Skin of body (tissue), 2 donors: ENCODE results near the gene INAFM1. TPM values are rescaled to one million over a fixed set of nuclear protein-coding genes. Genes with fewer than 3 reads are reported as not detected.
"Not testable (repeated sequence)": the region's sequence is repeated elsewhere in the genome, so short reads cannot be mapped to it uniquely, and the experiment has no call there.

Experiments
- DNase-seq: peaks from one replicate; lab custom pipeline; 2025; lab: John Stamatoyannopoulos, UW
- total RNA-seq: library from RNA; depleted of rRNA; stranded (reverse); fragments of >200 nt; gene quantifications from one replicate; pipeline ENCODE4 v1.2.3, GENCODE V29; 2014

The INAFM1 gene
- total RNA-seq, 1 donor from 2014 or later, result 3.1 TPM

DNA sequence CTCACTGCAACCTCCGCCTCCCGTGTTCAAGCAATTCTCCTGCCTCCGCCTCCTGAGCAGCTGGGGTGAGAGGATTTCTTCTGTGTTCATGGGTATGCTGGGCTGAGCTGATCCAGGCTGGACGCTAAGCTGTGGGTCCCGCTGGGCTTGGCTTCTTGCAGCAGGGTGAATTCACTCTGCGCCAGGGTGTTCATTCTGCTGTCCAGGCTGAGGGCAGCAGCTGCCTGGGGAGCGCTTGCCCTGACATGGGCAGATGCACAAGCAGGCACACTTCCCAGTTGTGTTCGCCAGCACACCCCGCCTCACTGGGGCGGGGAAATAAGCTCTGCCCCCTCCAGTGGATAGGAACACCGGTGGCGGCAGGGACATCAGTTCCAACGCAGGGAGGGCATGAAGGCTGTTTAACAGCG is 7.3 kb upstream of the INAFM1 start:
- no peak for DNase-seq

DNA sequence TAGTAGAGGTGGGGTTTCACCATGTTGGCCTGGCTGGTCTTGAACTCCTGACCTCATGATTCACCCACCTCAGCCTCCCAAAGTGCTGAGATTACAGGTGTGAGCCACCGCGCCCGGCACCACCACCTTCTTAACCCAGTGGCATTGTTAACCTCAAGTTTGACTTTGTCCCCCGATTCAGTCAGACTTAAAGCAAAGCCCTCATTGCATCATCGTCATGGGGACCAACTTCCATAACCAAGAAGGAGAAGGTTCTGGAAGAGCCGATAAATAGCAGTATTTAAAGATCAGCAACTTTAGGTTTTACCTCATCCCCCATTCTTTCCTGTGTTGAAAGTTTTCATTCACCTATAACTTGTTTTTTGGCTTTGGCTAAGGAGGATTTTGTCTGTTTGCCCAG is 6.7 kb upstream of the INAFM1 start:
- DNase-seq, result no peak

DNA sequence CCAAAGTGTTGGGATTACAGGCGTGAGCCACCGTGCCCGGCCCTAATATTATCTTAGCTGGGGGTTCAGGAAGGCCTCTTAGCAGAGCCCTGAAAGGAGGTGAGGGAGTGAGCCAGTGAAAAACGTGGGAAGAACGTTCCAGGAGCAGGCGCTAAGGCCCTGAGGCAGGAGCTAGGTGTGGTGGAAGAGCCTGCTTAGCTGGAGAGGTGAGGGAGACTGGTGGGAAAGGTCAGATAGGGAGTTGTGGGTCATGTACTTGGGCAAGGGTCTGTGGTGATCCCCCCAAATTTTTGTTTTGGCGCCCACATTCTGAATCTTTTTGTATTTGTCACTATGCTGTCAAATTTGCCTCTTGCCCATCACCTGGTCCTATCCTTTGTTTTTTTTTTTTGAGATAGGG is 5.1 kb upstream of the INAFM1 start:
- DNase-seq, result no peak

- no peak for DNase-seq
Measured at GRCh38 chr19:47270408-47270807, 4.3 kb upstream of the INAFM1 start.

GRCh38 chr19:47271949-47272348 is 2.7 kb upstream of the INAFM1 start:
- no peak for DNase-seq

DNA sequence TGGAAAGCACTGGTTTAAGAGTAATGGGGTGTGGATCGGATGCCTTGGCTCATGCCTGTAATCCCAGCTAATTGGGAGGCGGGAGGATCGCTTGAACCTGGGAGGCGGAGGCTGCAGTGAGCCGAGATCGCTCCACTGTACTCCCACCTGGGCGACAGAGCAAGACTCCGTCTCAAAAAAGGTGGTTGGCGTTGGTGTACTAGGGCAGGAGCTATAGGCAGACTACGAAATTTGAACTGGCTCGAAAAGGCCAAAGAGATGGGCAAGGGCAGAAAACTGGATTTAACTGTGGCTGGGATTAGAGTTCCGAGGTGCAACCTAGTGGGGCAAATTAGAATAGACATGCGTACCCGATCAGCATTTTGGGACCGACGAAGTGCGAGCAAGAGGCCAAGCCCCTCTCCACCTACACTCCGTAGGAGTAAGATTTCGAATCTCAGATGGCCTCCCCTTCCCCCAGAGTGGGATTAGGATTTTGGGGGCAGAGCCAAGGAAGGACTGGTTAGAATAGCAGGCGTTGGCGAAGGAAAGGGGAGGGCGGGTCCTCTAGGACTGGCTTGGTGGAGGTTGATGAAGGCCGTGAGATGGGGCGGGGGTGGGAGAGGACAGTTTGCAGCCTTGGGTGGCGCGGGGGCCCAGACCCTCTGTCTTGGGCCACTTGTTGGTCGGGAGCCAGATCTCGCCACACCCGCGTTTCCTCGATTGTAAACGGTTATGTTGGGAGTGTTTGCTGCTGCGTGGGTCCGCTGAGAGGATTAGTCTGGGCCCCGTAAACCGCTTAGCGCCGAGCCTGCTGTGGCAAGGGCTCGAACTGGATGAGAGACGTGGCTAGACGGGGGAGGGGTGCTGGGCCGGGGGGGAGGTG is 2.0 kb upstream of the INAFM1 start:
- peak; percentile 58 for DNase-seq

DNA sequence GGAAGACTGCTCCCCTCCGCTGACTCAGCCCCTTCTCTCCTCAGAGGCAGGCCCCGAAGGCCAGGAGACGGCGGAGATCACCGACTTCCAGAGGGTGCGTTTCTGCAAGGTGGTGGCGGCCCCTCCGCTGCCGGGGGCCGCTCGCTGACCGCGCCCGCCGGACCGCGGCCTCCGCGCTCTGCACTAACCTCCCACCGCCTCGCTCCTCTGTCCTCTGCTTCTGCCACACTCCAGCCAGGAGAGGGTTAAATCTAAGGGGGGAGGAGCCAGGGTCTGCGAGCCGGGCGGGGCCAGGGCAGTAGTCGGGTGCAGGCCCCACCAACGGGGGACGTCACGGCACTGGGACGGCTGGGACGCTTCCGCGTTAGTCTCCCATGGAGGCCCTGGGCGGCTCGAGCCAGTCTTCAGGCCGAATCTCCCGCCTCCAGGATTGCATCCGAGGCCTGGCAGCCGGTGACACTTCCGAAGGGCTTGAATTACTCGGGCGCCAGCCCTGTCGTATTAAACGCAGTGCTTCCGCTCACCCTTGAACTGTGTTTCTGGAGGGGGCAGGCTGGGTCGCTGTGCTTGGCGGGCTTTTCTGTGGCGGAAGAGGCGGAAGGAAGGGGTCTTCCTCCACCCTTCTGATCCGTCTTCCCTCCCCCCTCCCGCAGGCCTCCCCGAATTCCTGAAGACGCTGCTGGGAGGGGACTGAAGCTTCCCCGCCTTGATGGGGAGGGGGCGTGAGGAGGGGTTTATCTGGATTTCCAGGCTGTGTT is 1.2 kb upstream of the INAFM1 start:
- DNase-seq, result peak; percentile 90

- no peak for DNase-seq
Measured at GRCh38 chr19:47274891-47275761, 441 bp downstream of the INAFM1 start.

- peak; percentile 40 for DNase-seq
Measured at GRCh38 chr19:47275791-47276461, 1.2 kb downstream of the INAFM1 start.

DNA sequence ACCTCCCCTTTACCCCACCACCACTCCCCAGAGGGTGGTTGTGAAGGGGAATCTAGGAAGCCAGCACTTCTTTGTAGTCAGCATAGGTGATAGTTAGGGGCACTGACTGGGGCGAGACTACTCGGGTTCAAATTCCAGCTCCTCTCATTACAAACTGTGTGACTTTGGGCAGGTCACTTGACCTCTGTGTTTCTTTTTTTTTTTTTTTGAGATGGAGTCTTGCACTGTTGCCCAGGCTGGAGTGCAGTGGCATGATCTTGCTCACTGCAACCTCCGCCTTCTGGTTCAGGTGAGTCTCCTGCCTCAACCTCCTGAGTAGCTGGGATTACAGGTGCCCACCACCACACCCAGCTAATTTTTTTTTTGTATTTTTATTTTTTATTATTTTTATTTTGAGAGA is 1.8 kb downstream of the INAFM1 start:
- not testable (repeated sequence) for DNase-seq

DNA sequence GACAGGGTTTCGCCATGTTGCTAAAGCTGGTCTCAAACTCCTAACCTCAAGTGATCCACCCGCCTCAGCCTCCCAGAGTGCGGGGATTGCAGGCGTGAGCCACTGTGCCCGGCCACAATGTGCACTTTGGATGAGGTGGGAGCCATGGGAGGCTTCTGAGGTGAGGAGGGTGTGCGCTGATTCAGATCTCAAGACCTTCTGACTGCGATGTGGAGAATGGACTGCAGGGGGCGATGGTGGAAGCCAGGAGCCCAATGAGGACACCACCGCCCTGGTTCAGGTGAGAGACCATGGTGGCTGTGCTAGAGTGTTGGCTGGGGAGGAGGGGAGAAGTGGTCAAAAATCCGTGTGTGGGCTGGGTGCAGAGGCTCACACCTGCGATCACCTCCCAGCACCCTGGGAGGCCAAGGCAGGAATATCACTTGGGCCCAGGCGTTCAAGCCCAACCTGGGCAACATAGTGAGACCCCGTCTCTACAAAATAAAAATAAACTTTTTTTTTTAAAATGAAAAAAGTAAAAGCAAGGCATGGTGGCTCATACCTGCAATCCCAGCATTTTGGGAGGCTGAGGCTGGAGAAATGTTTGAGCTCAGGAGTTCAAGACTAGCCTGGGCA is 5.6 kb downstream of the INAFM1 start:
- DNase-seq, result no peak

DNA sequence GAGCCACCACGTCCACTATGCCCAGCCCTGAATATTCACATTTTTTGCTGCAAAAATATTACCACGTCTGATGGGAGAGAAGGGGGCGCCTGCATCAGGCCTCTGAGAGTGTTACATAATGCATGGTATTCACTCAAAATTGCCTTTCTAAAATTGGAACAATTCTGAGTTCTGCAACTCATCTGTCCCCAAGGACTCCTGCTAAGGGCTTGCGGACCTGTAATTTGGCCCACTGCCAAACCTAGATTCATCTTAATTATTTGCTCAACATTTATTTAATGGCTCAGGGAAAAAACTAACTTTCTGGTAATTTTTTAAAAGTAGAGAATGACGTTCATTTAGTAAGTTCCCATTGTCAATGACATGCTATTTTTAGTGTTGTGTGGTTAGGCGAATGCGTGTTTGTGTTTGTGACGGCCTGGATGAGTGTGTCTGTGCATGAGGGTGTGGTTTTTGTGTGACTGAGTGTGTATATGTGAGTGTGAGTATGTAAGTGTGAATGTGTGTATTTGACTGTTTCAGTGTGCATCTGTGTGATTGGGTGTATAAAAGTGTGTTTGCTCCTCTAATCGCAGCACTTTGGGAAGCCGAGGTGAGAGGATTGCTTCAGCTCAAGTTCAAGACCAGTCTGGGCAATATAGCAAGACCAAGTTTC is 8.8 kb downstream of the INAFM1 start:
- no peak for DNase-seq

DNA sequence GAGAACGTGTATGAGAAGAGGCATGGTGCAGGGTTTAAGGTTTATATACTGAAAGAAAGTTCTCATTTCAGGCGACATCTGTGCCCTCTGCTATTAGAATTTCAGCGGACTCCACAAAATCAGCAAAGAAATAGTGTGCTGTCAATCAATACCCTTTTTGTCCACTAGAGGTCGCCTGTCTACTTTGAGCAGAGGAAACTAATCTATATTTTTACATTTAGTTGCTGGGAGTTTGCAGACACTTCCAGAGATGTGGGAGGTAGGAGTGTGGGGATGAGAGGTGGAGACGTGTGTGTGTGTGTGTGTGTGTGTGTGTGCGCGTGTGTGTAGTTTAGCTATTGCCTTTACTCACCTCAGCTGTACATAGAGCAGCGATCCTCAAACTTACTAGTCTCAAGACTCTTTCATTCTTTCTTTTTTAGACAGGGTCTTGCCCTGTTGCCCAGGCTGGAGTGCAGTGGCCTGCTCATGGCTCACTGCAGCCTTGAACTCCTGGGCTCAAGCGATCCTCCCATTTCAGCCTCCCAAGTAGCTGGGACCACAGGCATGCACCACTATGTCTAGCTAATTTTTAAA is 9.7 kb downstream of the INAFM1 start:
- DNase-seq, result no peak

GRCh38 chr19:47296036-47296435 is 21.4 kb downstream of the INAFM1 start:
- no peak for DNase-seq

- not testable (repeated sequence) for DNase-seq
Measured at GRCh38 chr19:47300867-47301266, 26.2 kb downstream of the INAFM1 start.

- DNase-seq, result no peak
Measured at GRCh38 chr19:47302249-47302648, 27.6 kb downstream of the INAFM1 start.

GRCh38 chr19:47303966-47304365 is 29.3 kb downstream of the INAFM1 start:
- no peak for DNase-seq

GRCh38 chr19:47305309-47305751 is 30.6 kb downstream of the INAFM1 start:
- peak; percentile 30 for DNase-seq

DNA sequence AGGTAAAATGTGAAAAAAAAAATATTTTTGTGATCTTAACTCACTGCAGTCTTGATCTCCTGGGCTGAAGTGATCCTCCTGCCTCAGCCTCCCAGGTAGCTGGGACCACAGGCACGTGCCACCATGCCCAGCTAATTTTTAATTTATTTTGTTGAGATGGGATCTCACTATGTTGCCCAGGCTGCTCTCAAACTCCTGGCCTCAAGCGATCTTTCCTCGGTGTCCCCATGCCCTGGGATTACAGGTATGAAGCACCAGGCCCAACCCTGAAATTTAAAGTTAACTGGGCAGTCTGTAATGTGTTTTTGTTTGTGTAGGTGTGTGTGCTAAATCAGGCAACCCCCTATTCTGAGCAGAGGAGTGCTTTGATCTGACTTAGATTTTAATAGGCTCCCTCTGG is 31.6 kb downstream of the INAFM1 start:
- no peak for DNase-seq

- DNase-seq, result no peak
Measured at GRCh38 chr19:47309038-47309437, 34.4 kb downstream of the INAFM1 start.
